C4-2B (cell line): ENCODE data around the gene S1PR3.

Experiments
- ZFX ChIP-seq: fragments of 450-650 bp; IDR thresholded peaks from 2 replicates; pipeline ENCODE4 v1.6.1; 2017
- TF ChIP-seq, protein P1 (sequence below): fragments of 450-650 bp; conservative IDR thresholded peaks from 2 replicates; pipeline ENCODE4 v1.5.1; 2017; ENCODE audit warnings: mild to moderate bottlenecking

DNA sequence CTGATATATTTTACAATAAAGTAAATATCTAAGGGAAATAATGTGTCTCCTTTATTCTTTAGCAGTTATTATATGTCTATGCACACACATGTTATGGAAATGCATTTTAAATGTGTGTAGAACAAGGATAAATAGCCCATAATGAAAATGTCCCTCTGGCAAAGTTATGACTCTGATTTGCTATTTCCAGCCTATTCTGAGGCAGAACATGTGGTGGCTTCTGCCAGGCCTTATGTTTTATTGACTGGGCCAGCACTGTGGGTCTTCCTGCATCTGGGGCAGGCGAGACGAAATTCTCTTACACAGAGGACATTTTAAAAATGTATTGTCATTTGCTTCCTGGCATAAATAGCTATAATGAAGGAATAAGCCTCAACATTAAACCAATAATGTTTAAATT is 52.8 kb downstream of the S1PR3 start:
- TF ChIP-seq, protein P1, sequence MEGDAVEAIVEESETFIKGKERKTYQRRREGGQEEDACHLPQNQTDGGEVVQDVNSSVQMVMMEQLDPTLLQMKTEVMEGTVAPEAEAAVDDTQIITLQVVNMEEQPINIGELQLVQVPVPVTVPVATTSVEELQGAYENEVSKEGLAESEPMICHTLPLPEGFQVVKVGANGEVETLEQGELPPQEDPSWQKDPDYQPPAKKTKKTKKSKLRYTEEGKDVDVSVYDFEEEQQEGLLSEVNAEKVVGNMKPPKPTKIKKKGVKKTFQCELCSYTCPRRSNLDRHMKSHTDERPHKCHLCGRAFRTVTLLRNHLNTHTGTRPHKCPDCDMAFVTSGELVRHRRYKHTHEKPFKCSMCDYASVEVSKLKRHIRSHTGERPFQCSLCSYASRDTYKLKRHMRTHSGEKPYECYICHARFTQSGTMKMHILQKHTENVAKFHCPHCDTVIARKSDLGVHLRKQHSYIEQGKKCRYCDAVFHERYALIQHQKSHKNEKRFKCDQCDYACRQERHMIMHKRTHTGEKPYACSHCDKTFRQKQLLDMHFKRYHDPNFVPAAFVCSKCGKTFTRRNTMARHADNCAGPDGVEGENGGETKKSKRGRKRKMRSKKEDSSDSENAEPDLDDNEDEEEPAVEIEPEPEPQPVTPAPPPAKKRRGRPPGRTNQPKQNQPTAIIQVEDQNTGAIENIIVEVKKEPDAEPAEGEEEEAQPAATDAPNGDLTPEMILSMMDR: no peak
- no peak for TF ChIP-seq ZFX
